Parathyroid adenoma (tissue), 2 donors: ENCODE data around the gene ZNF277.

Experiments used
- H2AFZ ChIP-seq: fragments of 300-600 bp; sonication (generic); one replicate; pipeline ENCODE4 v1.7.0; 2017; ENCODE audit warnings: antibody characterized with exemption, mild to moderate bottlenecking
- H3K27ac ChIP-seq: fragments of 300-600 bp; sonication (generic); one replicate; pipeline ENCODE4 v1.7.0; 2017
- H3K27me3 ChIP-seq: fragments of 300-600 bp; sonication (generic); one replicate; pipeline ENCODE4 v1.7.0; 2017; ENCODE audit warnings: low read length; ENCODE audit not compliant: control insufficient read depth, insufficient read depth
- H3K36me3 ChIP-seq: fragments of 300-600 bp; sonication (generic); one replicate; pipeline ENCODE4 v1.7.0; 2017; ENCODE audit warnings: low read length; ENCODE audit not compliant: control insufficient read depth, insufficient read depth
- H3K4me1 ChIP-seq: fragments of 300-600 bp; sonication (generic); one replicate; pipeline ENCODE4 v1.7.0; 2017; ENCODE audit warnings: control low read depth
- H3K4me2 ChIP-seq: fragments of 300-600 bp; sonication (generic); one replicate; pipeline ENCODE4 v1.7.0; 2017; ENCODE audit warnings: low read length
- H3K4me3 ChIP-seq: fragments of 300-600 bp; sonication (generic); one replicate; pipeline ENCODE4 v1.7.0; 2017; ENCODE audit warnings: low read depth, low read length
- H3K79me2 ChIP-seq: fragments of 300-600 bp; sonication (generic); one replicate; pipeline ENCODE4 v1.7.0; 2017; ENCODE audit warnings: control low read depth
- H3K9ac ChIP-seq: fragments of 300-600 bp; sonication (generic); one replicate; pipeline ENCODE4 v1.7.0; 2017; ENCODE audit warnings: mild to moderate bottlenecking
- H3K9me3 ChIP-seq: fragments of 300-600 bp; sonication (generic); one replicate; pipeline ENCODE4 v1.7.0; 2017; ENCODE audit warnings: low read length; ENCODE audit not compliant: control insufficient read depth
- TF ChIP-seq, protein P1 (sequence below): fragments of 300-600 bp; sonication (generic); IDR thresholded peaks from one replicate; pipeline ENCODE4 v1.7.0; 2017; ENCODE audit warnings: antibody characterized with exemption, mild to moderate bottlenecking
- donor health status: primary hyperparathyroidism.

ZNF277 gene

DNA sequence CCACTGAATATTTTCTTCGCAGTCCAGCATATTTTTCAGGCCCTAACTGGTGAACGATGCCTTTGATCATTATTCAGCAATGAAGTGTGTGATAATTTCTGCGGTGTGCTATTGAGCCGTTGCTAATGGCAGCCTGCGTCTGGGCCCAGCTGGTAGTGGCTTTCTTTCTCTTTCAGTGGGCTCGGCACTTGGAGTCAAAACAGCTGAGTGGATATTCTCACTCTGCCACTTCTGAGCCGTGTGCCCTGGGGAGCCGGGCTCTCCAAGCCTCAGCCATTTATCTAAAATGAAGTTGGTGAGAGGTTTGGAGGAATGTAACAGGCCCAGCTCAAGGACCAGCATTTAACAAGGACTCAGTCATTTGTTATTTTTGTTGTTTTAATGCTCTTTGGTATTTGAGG is 156.2 kb downstream of the ZNF277 start:
- H3K36me3 ChIP-seq, result no peaks in the 10 kb centered on the region
- H3K79me2 ChIP-seq, result no peaks in the 10 kb centered on the region
- no peak overlapping the region for H3K9ac ChIP-seq
- H3K27ac ChIP-seq, result no peak overlapping the region
- no peak overlapping the region for H3K4me2 ChIP-seq
- no peaks in the 10 kb centered on the region for H3K27me3 ChIP-seq
- H3K9me3 ChIP-seq, result no peaks in the 10 kb centered on the region
- TF ChIP-seq, protein P1, sequence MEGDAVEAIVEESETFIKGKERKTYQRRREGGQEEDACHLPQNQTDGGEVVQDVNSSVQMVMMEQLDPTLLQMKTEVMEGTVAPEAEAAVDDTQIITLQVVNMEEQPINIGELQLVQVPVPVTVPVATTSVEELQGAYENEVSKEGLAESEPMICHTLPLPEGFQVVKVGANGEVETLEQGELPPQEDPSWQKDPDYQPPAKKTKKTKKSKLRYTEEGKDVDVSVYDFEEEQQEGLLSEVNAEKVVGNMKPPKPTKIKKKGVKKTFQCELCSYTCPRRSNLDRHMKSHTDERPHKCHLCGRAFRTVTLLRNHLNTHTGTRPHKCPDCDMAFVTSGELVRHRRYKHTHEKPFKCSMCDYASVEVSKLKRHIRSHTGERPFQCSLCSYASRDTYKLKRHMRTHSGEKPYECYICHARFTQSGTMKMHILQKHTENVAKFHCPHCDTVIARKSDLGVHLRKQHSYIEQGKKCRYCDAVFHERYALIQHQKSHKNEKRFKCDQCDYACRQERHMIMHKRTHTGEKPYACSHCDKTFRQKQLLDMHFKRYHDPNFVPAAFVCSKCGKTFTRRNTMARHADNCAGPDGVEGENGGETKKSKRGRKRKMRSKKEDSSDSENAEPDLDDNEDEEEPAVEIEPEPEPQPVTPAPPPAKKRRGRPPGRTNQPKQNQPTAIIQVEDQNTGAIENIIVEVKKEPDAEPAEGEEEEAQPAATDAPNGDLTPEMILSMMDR, result no peak
- no peaks in the 10 kb centered on the region for H3K4me1 ChIP-seq
- H2AFZ ChIP-seq, result no peak overlapping the region
- H3K4me3 ChIP-seq, result no peak overlapping the region

DNA sequence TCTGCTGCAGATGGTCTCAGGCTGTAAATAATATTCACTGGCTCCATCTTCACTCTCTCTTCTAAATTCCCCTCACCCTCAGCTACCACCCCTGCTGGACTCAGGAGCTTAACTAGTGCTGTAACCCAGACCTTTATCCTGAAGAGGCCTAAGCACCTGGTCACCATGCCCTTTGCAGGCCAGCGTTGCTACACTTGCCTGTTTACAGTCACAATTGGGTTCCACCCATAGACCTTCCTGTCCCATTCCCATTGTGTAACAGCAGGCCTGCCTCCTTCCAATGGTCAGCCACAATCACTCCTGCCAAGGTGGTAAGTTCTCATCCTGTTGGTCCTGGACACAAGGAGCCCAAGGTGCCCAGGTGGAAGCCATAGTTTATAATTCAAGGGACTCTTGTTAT is 157.9 kb downstream of the ZNF277 start:
- Histone ChIP-seq H3K36me3 (no peaks in the 10 kb centered on the region), H3K27me3 (no peaks in the 10 kb centered on the region), H2AFZ (no peak overlapping the region), H3K9ac (no peak overlapping the region), H3K27ac (no peak overlapping the region), H3K4me1 (no peaks in the 10 kb centered on the region), H3K4me2 (no peak overlapping the region), H3K79me2 (no peaks in the 10 kb centered on the region), H3K9me3 (no peaks in the 10 kb centered on the region), H3K4me3 (no peak overlapping the region)
- TF ChIP-seq, protein P1, result no peak

DNA sequence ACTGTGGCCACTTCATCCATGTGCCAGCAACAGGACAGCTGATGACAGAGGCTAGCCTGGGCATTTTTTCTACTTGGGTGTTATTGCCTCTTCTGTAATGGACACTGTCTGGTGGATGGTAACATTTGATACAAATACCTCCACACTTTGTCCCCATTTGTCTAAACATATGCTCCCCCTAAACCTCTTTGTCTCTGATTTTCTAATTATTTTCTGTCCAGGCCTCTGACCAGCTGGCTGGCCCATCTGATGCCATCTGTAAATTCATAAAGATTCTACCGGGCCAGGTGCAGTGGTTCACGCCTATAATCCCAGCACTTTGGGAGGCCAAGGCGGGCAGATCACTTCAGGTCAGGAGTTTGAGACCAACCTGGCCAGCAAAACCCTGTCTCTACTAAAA is 159.1 kb downstream of the ZNF277 start:
- Histone ChIP-seq H3K79me2 (no peaks in the 10 kb centered on the region), H3K36me3 (no peaks in the 10 kb centered on the region), H3K27me3 (no peaks in the 10 kb centered on the region), H3K9ac (no peak overlapping the region), H3K4me1 (no peaks in the 10 kb centered on the region), H3K27ac (no peak overlapping the region), H3K4me3 (no peak overlapping the region), H3K4me2 (no peak overlapping the region), H2AFZ (no peak overlapping the region), H3K9me3 (no peaks in the 10 kb centered on the region)
- TF ChIP-seq, protein P1, result no peak

DNA sequence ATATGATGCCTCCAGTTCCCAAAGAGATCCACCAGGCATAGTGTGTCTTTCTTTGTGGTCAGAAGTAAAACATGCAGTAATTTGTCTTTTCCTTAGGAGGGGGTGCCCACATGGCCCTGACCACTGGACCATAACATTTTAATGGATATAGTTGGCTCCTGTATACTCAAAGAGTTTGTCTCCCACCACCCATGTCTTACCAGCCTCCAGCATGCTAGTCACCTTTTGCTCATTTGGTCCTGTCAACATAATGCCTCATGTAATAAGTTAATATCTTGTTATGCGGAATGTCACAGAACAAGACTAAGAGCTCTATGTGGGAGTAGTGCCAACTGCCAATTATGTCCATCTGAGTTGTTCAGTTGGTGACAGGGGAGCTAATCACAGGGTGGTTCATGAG is 160.4 kb downstream of the ZNF277 start:
- Histone ChIP-seq H3K4me2 (no peak overlapping the region), H3K4me1 (no peaks in the 10 kb centered on the region), H3K27me3 (no peaks in the 10 kb centered on the region), H3K9ac (no peak overlapping the region), H3K36me3 (no peaks in the 10 kb centered on the region), H3K9me3 (no peaks in the 10 kb centered on the region), H3K27ac (no peak overlapping the region), H3K4me3 (no peak overlapping the region), H3K79me2 (no peaks in the 10 kb centered on the region), H2AFZ (no peak overlapping the region)
- TF ChIP-seq, protein P1, result no peak

DNA sequence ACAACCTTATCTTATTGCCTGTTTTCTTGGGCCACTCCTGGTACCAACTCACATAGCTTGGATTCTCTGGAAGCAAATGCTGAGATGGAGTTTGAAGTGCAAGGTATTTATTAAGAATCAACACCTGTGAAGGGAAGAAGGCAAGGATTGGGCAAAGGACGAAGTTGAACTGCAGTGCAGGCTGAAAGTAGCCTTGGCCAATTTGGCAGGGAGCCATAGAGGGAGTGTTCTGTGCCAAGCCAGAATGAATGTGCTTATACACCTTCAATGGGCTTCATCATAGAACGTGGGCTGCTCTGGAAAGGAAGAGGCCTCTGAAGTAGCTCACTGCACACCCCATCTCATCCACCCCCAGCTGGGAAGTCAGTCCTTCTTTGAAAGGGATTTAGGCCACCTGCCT is 163.9 kb downstream of the ZNF277 start:
- H3K36me3 ChIP-seq, result no peaks in the 10 kb centered on the region
- H2AFZ ChIP-seq, result no peak overlapping the region
- H3K4me3 ChIP-seq, result no peak overlapping the region
- H3K27ac ChIP-seq, result no peak overlapping the region
- H3K79me2 ChIP-seq, result no peaks in the 10 kb centered on the region
- no peak overlapping the region for H3K4me2 ChIP-seq
- no peak overlapping the region for H3K9ac ChIP-seq
- no peaks in the 10 kb centered on the region for H3K27me3 ChIP-seq
- TF ChIP-seq, protein P1, result no peak
- no peaks in the 10 kb centered on the region for H3K4me1 ChIP-seq
- H3K9me3 ChIP-seq, result no peaks in the 10 kb centered on the region
